Panc1 (cell line): ENCODE data around the gene CYB5B. TPM values are rescaled to one million over a fixed set of nuclear protein-coding genes. Genes with fewer than 3 reads are reported as not detected.

Experiments
- ATAC-seq: fragments of 200-7000 bp; cut with Tn5 transposase; 2 replicates; pipeline ENCODE4 v1.9.1; 2020; ENCODE audit warnings: mild to moderate bottlenecking, moderate library complexity
- BruUV-seq: library from RNA; stranded (reverse); fragments of 400-500 nt; replicated peaks from 2 replicates; lab custom pipeline; 2021; lab: Mats Ljungman, UMichigan
- CTCF ChIA-PET: fragments of 300-600 bp; sonication (Branson Sonifier 250); formaldehyde crosslinking; loops from one replicate; lab custom pipeline; 2022; ENCODE audit warnings: antibody characterized with exemption; lab: Charles Lee
- POLR2A ChIA-PET: fragments of 300-600 bp; sonication (Branson Sonifier 250); formaldehyde crosslinking; loops from one replicate; lab custom pipeline; 2022; ENCODE audit warnings: antibody characterized with exemption; lab: Charles Lee
- DNase-seq: peaks from one replicate; pipeline ENCODE4 v3.0.0-alpha.2; 2010; ENCODE audit warnings: low read depth, low spot score
- H3K27ac ChIP-seq: 2 replicates; pipeline ENCODE4 v1.5.1; 2011; ENCODE audit warnings: mild to moderate bottlenecking, low read length, inconsistent platforms
- H3K27me3 ChIP-seq: fragments of 200-500 bp; sonication (Bioruptor generic); 2 replicates; pipeline ENCODE4 v1.6.0; 2014; ENCODE audit warnings: low read length, inconsistent platforms; ENCODE audit not compliant: control insufficient read depth, insufficient read depth
- H3K36me3 ChIP-seq: fragments of 200-500 bp; sonication (Bioruptor generic); 2 replicates; pipeline ENCODE4 v1.5.1; 2014; ENCODE audit warnings: inconsistent platforms, mild to moderate bottlenecking, low read length, moderate library complexity; ENCODE audit not compliant: control insufficient read depth, insufficient read depth
- H3K4me1 ChIP-seq: 2 replicates; pipeline ENCODE4 v1.5.1; 2011; ENCODE audit warnings: inconsistent platforms, mild to moderate bottlenecking, low read length, moderate library complexity; ENCODE audit not compliant: control insufficient read depth, insufficient read depth
- H3K4me3 ChIP-seq, 2 experiments: 2 replicates each; pipeline ENCODE4 v1.5.1; 2011 to 2012; ENCODE audit warnings: low read depth in 2 of 2, low read length in 2 of 2, mild to moderate bottlenecking in 2 of 2, inconsistent platforms in 1 of 2, moderate library complexity in 1 of 2
- H3K9me3 ChIP-seq: fragments of 200-500 bp; sonication (Bioruptor generic); 2 replicates; pipeline ENCODE4 v1.5.1; 2014; ENCODE audit warnings: low read depth, mild to moderate bottlenecking, inconsistent platforms, low read length, moderate library complexity; ENCODE audit not compliant: control insufficient read depth, insufficient read depth
- CTCF ChIP-seq: fragments of 450-650 bp; IDR thresholded peaks from 2 replicates; pipeline ENCODE4 v1.5.1; 2017; ENCODE audit warnings: mild to moderate bottlenecking
- POLR2AphosphoS5 ChIP-seq: IDR thresholded peaks from 2 replicates; pipeline ENCODE4 v1.6.1; 2012; ENCODE audit warnings: mild to moderate bottlenecking, low read depth, low read length, moderate library complexity
- REST ChIP-seq, 2 experiments: IDR thresholded peaks; 2 replicates each; pipeline ENCODE4 v1.6.1; 2011 to 2012; ENCODE audit warnings: low read depth in 2 of 2, control low read depth in 1 of 2, low read length in 1 of 2, mild to moderate bottlenecking in 1 of 2, moderate library complexity in 1 of 2; ENCODE audit not compliant: insufficient read depth in 1 of 2
- SIN3A ChIP-seq: IDR thresholded peaks from 2 replicates; pipeline ENCODE4 v1.6.1; 2012; ENCODE audit warnings: low read depth, mild to moderate bottlenecking, low read length, moderate library complexity, borderline replicate concordance; ENCODE audit not compliant: insufficient read depth
- TCF7L2 ChIP-seq: IDR thresholded peaks from 2 replicates; pipeline ENCODE4 v1.6.1; 2011; ENCODE audit warnings: mild to moderate bottlenecking, low read depth, low read length, inconsistent platforms
- in situ Hi-C: cut with HindIII; loops from 2 replicates; pipeline ENCODE4 v1.10.0; 2016; ENCODE audit warnings: low sequenced_read_pairs, low pct_unique_long_range_greater_than_20kb
- intact Hi-C: fragments of 100-400 bp; cut with micrococcal nuclease; formaldehyde crosslinking; loops from one replicate; pipeline ENCODE4 v1.10.0; 2022; ENCODE audit not compliant: unreplicated experiment
- total RNA-seq: library from RNA; stranded (reverse); gene quantifications from one replicate; pipeline ENCODE4 v1.2.1, GENCODE V29; 2021; ENCODE audit not compliant: unreplicated experiment

Gene CYB5B
- total RNA-seq, 1 experiment from 2014 or later, result 326 TPM

- intact Hi-C loops (no loop called here), in situ Hi-C loops (no loop called here)
- Histone ChIP-seq H3K9me3 (no peaks in the 10 kb centered on the region), H3K27me3 (no peaks in the 10 kb centered on the region), H3K36me3 (peaks cover 20% of the 10 kb centered on the region; the same call in 1 of the 2 replicates), H3K4me1 (peaks cover 38% of the 10 kb centered on the region), H3K27ac (peak overlapping the region; percentile 52; the same call in 1 of the 2 replicates), H3K4me3 (no peak overlapping the region)
- no peak for ATAC-seq
- ChIA-PET POLR2A (no interaction called here), CTCF (no interaction called here)
- BruUV-seq, result no TSS peak
- DNase-seq, result no peak
- TF ChIP-seq TCF7L2 (no peak), SIN3A (no peak), REST (IDR thresholded peaks at IDR 0.05; ENCODE audit: insufficient read depth in 1 of 2, low read depth in 2 of 2, low read length in 1 of 2) (no peak), POLR2AphosphoS5 (no peak), CTCF (no peak)
Measured at GRCh38 chr16:69436896-69437295, 12.5 kb downstream of the CYB5B start.

GRCh38 chr16:69438465-69438864, 14.0 kb downstream of the CYB5B start:
- Histone ChIP-seq H3K27ac (peak overlapping the region; percentile 26; the same call in 1 of the 2 replicates), H3K36me3 (peaks cover 11% of the 10 kb centered on the region; the same call in 1 of the 2 replicates), H3K4me1 (peaks cover 46% of the 10 kb centered on the region), H3K27me3 (no peaks in the 10 kb centered on the region), H3K9me3 (no peaks in the 10 kb centered on the region), H3K4me3 (no peak overlapping the region)
- in situ Hi-C loops, result no loop called here
- TF ChIP-seq SIN3A (no peak), CTCF (no peak), POLR2AphosphoS5 (no peak), TCF7L2 (no peak), REST (IDR thresholded peaks at IDR 0.05; ENCODE audit: insufficient read depth in 1 of 2, low read depth in 2 of 2, low read length in 1 of 2) (no peak)
- no TSS peak for BruUV-seq
- CTCF ChIA-PET, result no interaction called here
- intact Hi-C loops, result no loop called here
- POLR2A ChIA-PET, result no interaction called here
- no peak for ATAC-seq
- DNase-seq, result no peak
